Renal pelvis (tissue), 4 donors: ENCODE data around the gene NQO2. TPM values are rescaled to one million over a fixed set of nuclear protein-coding genes. Genes with fewer than 3 reads are reported as not detected.
A peak's percentile ranks its signal among the peaks of the same experiment; 100 is the strongest.
"Not testable (repeated sequence)": the region's sequence is repeated elsewhere in the genome, so short reads cannot be mapped to it uniquely, and the experiment has no call there.

Source experiments
- DNase-seq: peaks from one replicate; pipeline ENCODE4 v3.0.0-alpha.2; 2013
- polyA plus RNA-seq, 3 donors: library from polyadenylated mRNA; unstranded; fragments of 120-200 nt; gene quantifications; one replicate each; pipeline ENCODE4 v1.2.1, GENCODE V29; 2013; ENCODE audit not compliant: insufficient read length in 3 of 3

NQO2 gene
- polyA plus RNA-seq, 3 donors = 67.2 to 88.7 (median 74.8) TPM

DNA sequence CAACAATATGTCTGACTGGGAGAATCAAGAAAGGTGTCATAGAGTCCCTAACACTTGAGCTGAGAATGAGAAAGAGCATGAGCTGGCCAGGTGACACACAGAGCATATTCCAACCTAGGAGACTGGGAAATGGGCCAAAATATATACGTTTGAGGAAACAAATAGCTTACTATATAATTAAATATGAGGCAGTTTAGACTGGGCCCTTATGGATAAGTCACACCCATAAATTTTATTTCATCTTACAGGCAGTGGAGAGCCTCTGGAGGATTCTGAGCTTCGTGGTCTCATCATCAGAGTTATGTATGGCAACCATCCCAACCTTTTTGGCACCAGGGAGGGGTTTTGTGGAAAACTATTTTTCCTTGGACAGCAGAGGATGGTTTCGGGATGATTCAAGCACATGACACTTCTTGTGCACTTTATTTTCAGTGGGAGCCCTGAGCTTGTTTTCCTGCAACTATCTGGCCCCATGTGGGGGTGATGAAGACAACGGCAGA, 12.9 kb upstream of the NQO2 start:
- no peak for DNase-seq

GRCh38 chr6:2988094-2988425, 11.6 kb upstream of the NQO2 start:
- no peak for DNase-seq

DNA sequence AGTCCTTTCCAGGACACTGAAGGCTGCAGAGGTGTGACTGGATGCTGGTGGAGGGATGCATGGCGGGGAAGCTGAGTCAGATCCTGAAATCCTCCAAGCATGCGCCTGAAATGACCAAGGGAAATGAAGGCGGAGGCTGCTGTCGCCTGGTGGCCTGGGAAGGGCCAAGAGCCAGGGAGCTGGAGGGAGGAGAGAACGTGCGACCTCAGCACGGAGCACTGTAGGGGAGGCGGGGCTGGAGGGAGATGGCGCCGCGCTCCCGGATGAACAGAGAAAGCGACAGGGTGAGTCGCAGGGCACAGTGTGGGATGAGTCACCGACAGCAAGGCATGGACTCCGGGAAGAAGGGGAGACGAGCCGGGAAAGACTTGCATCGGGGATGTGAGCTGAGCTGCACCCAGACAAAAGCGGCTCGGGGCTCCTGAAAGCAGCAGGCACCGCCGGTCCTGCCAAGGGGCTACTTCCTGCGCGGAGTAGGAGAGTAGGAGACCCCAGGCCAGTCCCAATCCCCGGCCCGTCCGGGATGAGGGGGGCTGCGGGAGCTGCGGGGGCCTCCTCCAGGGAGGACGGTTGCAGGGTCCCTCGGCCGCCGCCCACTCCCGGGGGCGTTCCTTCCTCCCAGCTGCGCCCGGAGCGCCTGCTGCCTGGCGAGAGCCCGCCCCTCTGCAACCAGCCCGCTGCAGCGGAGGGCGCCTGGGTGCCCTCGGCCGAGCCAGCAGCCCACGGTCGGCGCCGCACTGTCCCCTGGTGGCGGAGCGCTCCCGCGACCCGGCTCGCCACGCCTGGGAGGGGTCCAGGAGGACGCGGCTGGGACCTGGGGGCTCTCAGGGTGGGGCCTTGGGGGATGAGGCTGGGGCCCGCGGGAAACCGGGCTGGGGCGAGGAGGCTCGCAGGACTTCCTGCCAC, 11.0 kb upstream of the NQO2 start:
- DNase-seq = peak; percentile 90

GRCh38 chr6:2989332-2990247, 10.1 kb upstream of the NQO2 start:
- peak; percentile 98 for DNase-seq

DNA sequence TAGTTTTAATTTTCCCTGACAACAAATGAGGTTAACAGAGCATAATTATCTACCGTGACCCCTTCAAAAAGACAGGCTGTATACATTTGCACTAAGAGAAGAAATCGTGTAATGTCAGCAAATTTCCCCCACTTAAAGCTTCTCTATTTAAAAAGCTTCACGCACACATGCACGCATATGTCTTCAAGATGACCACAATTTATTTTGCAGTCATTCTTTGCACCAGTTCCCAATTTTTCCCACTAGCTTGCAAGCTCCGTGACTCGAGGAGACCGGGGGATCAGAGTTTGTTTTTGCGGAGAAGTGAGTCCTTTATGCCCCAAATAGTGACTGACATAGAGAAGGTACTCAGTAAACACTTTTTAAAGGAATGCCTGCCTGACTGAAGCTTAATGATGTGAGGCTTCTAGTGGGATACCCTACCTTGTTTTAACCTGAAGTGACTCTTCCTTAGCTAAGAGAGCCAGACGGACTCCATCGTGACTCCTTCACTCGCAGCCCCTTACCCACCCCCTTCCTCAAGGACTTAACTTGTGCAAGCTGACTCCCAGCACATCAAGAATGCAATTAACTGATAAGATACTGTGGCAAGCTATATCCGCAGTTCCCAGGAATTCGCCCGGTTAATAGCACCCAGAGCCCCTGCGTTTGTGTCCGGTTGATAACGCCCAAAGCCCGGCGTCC, 9.3 kb upstream of the NQO2 start:
- DNase-seq = peak; percentile 68

GRCh38 chr6:2990932-2991506, 8.7 kb upstream of the NQO2 start:
- no peak for DNase-seq

DNA sequence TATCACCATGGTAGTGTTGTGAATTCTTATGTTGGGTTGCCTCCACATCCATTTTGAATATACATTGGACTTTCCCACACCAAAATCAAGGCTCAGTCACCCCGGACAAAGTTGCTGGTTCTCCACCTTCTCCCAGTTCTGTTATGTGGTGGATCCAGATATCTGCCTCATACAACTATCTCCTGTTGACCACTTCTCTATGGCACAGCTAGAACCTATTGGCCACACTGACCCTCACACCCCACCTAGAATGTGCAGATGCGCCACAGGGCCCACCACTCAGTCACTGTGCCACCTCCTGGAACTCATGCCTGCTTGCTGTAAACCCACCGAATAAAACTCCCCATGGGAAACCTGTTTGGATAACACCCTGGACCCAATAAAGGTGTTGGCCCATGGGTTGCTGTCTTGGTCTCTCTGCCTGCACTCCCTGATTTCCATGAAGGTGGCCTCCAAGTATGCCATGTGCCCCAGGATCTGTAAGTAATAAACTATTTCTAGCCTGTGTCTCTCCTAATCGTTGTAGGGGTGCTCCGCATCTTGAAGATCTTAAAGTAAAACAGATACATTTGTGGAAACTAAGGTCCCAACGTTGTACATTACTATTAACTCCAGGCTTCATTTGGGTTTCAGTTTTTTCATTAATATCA, 7.2 kb upstream of the NQO2 start:
- DNase-seq = no peak

GRCh38 chr6:2993755-2994317, 5.9 kb upstream of the NQO2 start:
- no peak for DNase-seq

DNA sequence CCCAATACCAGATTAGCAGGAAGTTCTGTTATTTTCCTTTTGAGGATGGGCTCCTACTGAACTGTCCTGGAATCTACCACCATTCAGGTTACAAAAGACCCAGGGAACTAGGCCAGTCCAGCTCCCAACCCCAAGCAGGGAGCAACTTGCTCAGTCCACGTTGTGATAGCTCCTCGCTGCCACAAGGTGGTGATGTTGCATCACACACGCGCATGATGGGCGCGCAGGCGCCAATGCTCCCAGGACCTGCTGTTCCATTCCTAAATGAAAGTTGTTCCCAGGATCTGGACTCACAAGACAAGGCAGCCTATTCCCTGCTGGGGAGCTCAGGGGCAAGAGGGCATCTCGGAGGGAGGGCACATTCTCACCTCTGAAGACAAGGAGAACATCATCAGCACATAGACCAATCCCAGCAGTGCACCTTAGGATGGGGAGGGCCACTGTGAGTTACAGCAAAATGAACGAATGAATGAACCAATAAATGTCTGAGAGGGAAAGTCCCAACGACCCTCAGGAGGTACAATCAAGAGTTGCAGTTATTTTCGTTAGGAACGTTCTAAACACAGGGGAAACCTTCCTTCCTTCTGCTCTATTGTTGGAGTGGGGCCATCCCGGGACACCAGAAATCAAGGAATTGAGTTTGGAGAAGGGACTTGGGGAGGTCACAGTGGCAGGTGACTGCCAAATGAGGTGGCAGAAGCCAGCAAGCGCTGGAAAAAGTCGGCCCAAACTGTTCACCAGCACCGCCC, 1.3 kb upstream of the NQO2 start:
- DNase-seq = not testable (repeated sequence)

GRCh38 chr6:2998998-2999617, 586 bp upstream of the NQO2 start:
- no peak for DNase-seq

- no peak for DNase-seq
Observed at GRCh38 chr6:3001146-3001772, 1.6 kb downstream of the NQO2 start.

GRCh38 chr6:3001773-3002293, 2.1 kb downstream of the NQO2 start:
- no peak for DNase-seq

DNA sequence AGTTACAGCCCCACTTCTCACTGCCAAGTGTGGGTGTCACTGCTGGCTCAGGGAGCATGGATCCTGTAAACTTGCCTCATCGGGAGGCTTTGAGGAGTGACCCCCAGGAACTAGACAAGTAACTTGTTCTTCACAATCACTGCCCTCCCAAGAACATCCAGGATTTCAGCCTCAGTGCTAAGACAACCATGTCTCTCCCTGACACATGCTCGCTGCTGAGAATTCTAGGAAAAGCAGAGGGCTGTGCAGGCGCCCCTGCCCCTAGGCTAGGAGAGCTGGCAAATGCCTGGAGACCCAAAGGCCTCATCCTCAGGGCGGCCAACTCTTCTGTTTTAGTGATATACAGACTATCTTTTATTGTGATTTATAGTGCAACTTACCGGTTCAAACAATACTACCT, 3.5 kb downstream of the NQO2 start:
- not testable (repeated sequence) for DNase-seq

DNA sequence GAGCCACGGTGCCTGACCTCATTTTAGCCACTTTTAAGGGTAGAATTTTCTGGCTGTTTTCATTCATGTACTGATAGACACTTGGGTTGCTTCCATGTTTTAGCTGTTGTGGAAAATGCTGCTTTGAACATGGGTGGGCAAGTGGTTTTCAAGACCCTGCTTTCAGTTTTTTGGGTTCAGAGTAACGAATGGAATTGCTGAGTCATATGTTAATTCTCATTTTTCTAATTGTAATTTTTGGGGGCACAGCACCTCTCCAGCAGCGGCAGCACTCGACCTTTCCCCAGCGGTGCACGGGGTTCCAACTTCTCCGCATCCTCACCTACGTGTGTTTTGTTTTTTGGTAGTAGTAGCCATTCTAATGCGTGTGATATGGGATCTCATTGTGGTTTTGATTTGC, 5.4 kb downstream of the NQO2 start:
- no peak for DNase-seq

GRCh38 chr6:3005874-3006273, 6.2 kb downstream of the NQO2 start:
- DNase-seq = no peak

- no peak for DNase-seq
Observed at GRCh38 chr6:3006476-3006875, 6.8 kb downstream of the NQO2 start.

- no peak for DNase-seq
Observed at GRCh38 chr6:3007571-3007970, 7.9 kb downstream of the NQO2 start.

DNA sequence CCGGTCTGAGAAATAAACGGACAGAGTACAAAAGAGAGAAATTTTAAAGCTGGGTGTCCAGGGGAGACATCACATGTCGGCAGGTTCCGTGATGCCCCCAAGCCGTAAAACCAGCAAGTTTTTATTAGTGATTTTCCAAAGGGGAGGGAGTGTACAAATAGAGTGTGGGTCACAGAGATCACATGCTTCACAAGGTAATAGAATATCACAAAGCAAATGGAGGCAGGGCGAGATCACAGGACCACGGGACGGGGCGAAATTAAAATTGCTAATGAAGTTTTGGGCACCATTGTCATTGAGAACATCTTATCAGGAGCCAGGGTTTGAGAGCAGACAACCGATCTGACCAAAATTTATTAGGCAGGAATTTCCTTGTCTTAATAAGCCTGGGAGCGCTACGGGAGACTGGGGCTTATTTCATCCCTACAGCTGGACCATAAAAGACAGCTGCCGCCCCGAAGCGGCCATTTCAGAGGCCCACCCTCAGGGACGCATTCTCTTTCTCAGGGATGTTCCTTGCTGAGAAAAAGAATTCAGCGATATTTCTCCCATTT, 9.1 kb downstream of the NQO2 start:
- not testable (repeated sequence) for DNase-seq

DNA sequence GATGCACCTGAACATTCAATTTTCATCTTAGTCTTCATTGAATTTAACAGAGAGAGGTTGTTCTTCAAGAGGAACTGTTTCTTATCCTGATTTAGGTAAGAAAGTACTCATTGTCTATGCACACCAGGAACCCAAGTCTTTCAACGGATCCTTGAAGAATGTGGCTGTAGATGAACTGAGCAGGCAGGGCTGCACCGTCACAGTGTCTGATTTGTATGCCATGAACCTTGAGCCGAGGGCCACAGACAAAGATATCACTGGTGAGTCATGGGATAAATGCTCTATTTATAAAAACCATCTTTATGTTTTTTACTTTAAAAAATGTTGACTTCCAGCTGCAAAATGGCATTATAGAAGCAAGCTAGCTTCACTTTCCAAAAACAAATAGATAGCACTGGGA, 10.2 kb downstream of the NQO2 start:
- DNase-seq = no peak
